Epithelial cell of proximal tubule (primary cell): ENCODE results near the gene ULK4. TPM values are rescaled to one million over a fixed set of nuclear protein-coding genes. Genes with fewer than 3 reads are reported as not detected.

Source experiments
- DNase-seq: peaks from one replicate; pipeline ENCODE4 v3.0.0-alpha.2; 2011; ENCODE audit warnings: low read depth
- H3K4me3 ChIP-seq: 2 replicates; pipeline ENCODE4 v1.5.1; 2011; ENCODE audit warnings: low read depth, mild to moderate bottlenecking, low read length
- total RNA-seq: library from RNA; depleted of rRNA; stranded (reverse); fragments of >200 nt; gene quantifications from 2 replicates; pipeline ENCODE4 v1.2.3, GENCODE V29; 2015
- TF ChIP-seq, protein P1 (sequence below): conservative IDR thresholded peaks from 2 replicates; pipeline ENCODE4 v1.5.1; 2012; ENCODE audit warnings: low read depth, mild to moderate bottlenecking, low read length

The ULK4 gene
- total RNA-seq, 1 donor from 2014 or later = 2.2 TPM

DNA sequence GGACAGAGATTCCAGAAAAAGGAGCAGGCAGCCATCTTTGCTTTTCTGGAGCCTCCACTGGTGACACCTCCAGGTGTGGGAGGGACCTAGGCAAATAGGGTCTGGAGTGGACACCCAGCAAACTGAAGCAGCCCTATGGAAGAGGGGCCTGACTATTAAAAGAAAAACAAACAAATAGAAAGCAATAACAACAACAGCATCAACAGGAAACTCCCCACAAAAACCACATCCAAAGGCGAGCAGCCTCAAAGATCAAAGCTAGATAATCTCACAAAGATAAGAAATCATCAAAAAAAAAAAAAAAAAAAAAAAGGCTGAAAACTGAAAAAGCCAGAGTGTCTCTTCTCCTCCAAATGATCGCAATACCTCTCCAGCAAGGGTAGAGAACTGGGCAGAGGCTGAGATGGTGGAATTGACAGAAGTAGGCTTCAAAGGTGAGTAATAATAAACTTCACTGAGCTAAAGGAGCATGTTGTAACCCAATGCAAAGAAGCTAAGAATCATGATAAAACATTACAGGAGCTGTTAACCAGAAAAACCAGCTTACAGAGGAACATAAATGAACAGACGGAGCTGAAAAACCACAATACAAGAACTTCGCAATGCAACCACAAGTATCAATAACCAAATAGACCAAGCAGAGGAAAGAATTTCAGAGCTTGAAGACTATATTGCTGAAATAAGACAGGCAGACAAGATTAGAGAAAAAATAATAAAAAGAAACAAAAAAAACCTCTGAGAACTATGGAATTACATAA lies 537.2 kb downstream of the ULK4 start:
- no peak for DNase-seq
- TF ChIP-seq, protein P1, sequence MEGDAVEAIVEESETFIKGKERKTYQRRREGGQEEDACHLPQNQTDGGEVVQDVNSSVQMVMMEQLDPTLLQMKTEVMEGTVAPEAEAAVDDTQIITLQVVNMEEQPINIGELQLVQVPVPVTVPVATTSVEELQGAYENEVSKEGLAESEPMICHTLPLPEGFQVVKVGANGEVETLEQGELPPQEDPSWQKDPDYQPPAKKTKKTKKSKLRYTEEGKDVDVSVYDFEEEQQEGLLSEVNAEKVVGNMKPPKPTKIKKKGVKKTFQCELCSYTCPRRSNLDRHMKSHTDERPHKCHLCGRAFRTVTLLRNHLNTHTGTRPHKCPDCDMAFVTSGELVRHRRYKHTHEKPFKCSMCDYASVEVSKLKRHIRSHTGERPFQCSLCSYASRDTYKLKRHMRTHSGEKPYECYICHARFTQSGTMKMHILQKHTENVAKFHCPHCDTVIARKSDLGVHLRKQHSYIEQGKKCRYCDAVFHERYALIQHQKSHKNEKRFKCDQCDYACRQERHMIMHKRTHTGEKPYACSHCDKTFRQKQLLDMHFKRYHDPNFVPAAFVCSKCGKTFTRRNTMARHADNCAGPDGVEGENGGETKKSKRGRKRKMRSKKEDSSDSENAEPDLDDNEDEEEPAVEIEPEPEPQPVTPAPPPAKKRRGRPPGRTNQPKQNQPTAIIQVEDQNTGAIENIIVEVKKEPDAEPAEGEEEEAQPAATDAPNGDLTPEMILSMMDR = no peak
- no peak overlapping the region for H3K4me3 ChIP-seq

- DNase-seq = no peak
- no peak overlapping the region for H3K4me3 ChIP-seq
- TF ChIP-seq, protein P1 = no peak
Measured at GRCh38 chr3:41419809-41420208, 542.1 kb downstream of the ULK4 start.

GRCh38 chr3:41418961-41419691 lies 542.8 kb downstream of the ULK4 start:
- TF ChIP-seq, protein P1 = no peak
- no peak overlapping the region for H3K4me3 ChIP-seq
- DNase-seq = peak; percentile 42

- H3K4me3 ChIP-seq = no peak overlapping the region
- DNase-seq = no peak
- TF ChIP-seq, protein P1 = no peak
Measured at GRCh38 chr3:41417574-41417973, 544.3 kb downstream of the ULK4 start.

DNA sequence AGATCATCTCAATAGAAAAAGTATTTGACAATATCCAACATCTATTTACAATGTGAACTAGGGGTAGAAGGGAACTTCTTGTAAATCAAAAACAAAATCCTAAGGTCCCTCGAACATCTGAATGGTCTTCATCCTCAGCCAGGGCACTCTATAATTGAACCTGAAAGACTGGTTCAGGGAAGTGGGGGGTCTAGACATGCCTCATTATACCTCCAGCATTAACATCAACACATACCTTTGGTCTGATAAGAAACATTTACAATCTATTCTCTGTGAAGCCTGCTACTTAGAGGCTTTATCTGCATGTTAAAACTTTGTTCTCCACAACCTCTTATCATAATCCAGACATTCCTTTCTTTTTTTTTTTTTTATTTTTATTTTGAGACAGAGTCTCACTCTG lies 550.8 kb downstream of the ULK4 start:
- no peak overlapping the region for H3K4me3 ChIP-seq
- TF ChIP-seq, protein P1 = no peak
- DNase-seq = no peak

GRCh38 chr3:41405466-41405865 lies 556.4 kb downstream of the ULK4 start:
- TF ChIP-seq, protein P1 = no peak
- H3K4me3 ChIP-seq = no peak overlapping the region
- no peak for DNase-seq

- H3K4me3 ChIP-seq = no peak overlapping the region
- TF ChIP-seq, protein P1 = no peak
- DNase-seq = no peak
Measured at GRCh38 chr3:41404582-41404981, 557.3 kb downstream of the ULK4 start.
